ENCODE measurements around the gene UBR4. TPM values are rescaled to one million over a fixed set of nuclear protein-coding genes. Genes with fewer than 3 reads are reported as not detected.

Gene UBR4
- total RNA-seq, 1 experiment from 2014 or later: 107 TPM

- no peak overlapping the region for H3K4me2 ChIP-seq (ENCODE audit: low read length)
- H3K9me3 ChIP-seq (ENCODE audit: control insufficient read depth in 1 of 2, insufficient read depth in 1 of 2, low read depth in 1 of 2, low read length in 2 of 2): no peaks in the 10 kb centered on the region
- ATAC-seq: no peak
- H3K4me3 ChIP-seq (replicated peaks in 1 of 2; ENCODE audit: low read depth in 1 of 2, low read length in 2 of 2): no peak overlapping the region
- no peaks in the 10 kb centered on the region for H3K9me2 ChIP-seq (ENCODE audit: insufficient read depth)
- peaks cover 48 to 76% of the 10 kb centered on the region in 2 experiments for H3K36me3 ChIP-seq (ENCODE audit: control insufficient read depth in 1 of 2, insufficient read depth in 2 of 2, low read length in 2 of 2)
- ChIA-PET CTCF (no interaction called here), RAD21 (ENCODE audit: low non-redundant PET in 1 of 2, low total read pairs in 2 of 2, uncharacterized antibody in 2 of 2, unreplicated experiment in 2 of 2) (no interaction called here), POLR2A (no interaction called here)
- no peak overlapping the region for H3K27ac ChIP-seq (ENCODE audit: low read depth, low read length)
- no peaks in the 10 kb centered on the region for H3K79me2 ChIP-seq (ENCODE audit: insufficient read depth, low read length)
- no peak for TF ChIP-seq CBX3 (IDR thresholded peaks at IDR 0.05; ENCODE audit: low read depth)
- no peak for DNase-seq (ENCODE audit: low read depth, low spot score)
- H3K4me1 ChIP-seq (ENCODE audit: control insufficient read depth in 1 of 2, insufficient read depth in 2 of 2, low read length in 2 of 2): peaks cover 0 to 14% of the 10 kb centered on the region in 2 experiments; a peak in 3 of 4 replicates
- BruUV-seq (replicated peaks): no TSS peak
- no peaks in the 10 kb centered on the region for H4K20me1 ChIP-seq (ENCODE audit: insufficient read depth)
- no peak overlapping the region for H3K9ac ChIP-seq (ENCODE audit: low read length)
- no peaks in the 10 kb centered on the region for H3K27me3 ChIP-seq (ENCODE audit: insufficient read depth, low read length)
- no peak overlapping the region for H2AFZ ChIP-seq (ENCODE audit: low read depth, low read length, poor library complexity, severe bottlenecking)
- intact Hi-C loops (cut with micrococcal nuclease): no loop called here
Observed at GRCh38 chr1:19084206-19084738, 125.8 kb downstream of the UBR4 start.

GRCh38 chr1:19083081-19083480, 127.0 kb downstream of the UBR4 start:
- no TSS peak for BruUV-seq (replicated peaks)
- ChIA-PET RAD21 (ENCODE audit: low non-redundant PET in 1 of 2, low total read pairs in 2 of 2, uncharacterized antibody in 2 of 2, unreplicated experiment in 2 of 2) (no interaction called here), POLR2A (no interaction called here), CTCF (no interaction called here)
- no peak overlapping the region for H2AFZ ChIP-seq (ENCODE audit: low read depth, low read length, poor library complexity, severe bottlenecking)
- no peaks in the 10 kb centered on the region for H3K27me3 ChIP-seq (ENCODE audit: insufficient read depth, low read length)
- intact Hi-C loops (cut with micrococcal nuclease): no loop called here
- no peak overlapping the region for H3K9ac ChIP-seq (ENCODE audit: low read length)
- no peak overlapping the region for H3K27ac ChIP-seq (ENCODE audit: low read depth, low read length)
- H4K20me1 ChIP-seq (ENCODE audit: insufficient read depth): no peaks in the 10 kb centered on the region
- DNase-seq (ENCODE audit: low read depth, low spot score) (no peak), ATAC-seq (no peak)
- H3K79me2 ChIP-seq (ENCODE audit: insufficient read depth, low read length): no peaks in the 10 kb centered on the region
- H3K36me3 ChIP-seq (ENCODE audit: control insufficient read depth in 1 of 2, insufficient read depth in 2 of 2, low read length in 2 of 2): peaks cover 45 to 70% of the 10 kb centered on the region in 2 experiments
- no peaks in the 10 kb centered on the region for H3K9me2 ChIP-seq (ENCODE audit: insufficient read depth)
- no peaks in the 10 kb centered on the region for H3K9me3 ChIP-seq (ENCODE audit: control insufficient read depth in 1 of 2, insufficient read depth in 1 of 2, low read depth in 1 of 2, low read length in 2 of 2)
- no peak overlapping the region for H3K4me2 ChIP-seq (ENCODE audit: low read length)
- no peak overlapping the region for H3K4me3 ChIP-seq (replicated peaks in 1 of 2; ENCODE audit: low read depth in 1 of 2, low read length in 2 of 2)
- peaks cover 0 to 14% of the 10 kb centered on the region in 2 experiments; a peak in 3 of 4 replicates for H3K4me1 ChIP-seq (ENCODE audit: control insufficient read depth in 1 of 2, insufficient read depth in 2 of 2, low read length in 2 of 2)
- TF ChIP-seq, protein P1, sequence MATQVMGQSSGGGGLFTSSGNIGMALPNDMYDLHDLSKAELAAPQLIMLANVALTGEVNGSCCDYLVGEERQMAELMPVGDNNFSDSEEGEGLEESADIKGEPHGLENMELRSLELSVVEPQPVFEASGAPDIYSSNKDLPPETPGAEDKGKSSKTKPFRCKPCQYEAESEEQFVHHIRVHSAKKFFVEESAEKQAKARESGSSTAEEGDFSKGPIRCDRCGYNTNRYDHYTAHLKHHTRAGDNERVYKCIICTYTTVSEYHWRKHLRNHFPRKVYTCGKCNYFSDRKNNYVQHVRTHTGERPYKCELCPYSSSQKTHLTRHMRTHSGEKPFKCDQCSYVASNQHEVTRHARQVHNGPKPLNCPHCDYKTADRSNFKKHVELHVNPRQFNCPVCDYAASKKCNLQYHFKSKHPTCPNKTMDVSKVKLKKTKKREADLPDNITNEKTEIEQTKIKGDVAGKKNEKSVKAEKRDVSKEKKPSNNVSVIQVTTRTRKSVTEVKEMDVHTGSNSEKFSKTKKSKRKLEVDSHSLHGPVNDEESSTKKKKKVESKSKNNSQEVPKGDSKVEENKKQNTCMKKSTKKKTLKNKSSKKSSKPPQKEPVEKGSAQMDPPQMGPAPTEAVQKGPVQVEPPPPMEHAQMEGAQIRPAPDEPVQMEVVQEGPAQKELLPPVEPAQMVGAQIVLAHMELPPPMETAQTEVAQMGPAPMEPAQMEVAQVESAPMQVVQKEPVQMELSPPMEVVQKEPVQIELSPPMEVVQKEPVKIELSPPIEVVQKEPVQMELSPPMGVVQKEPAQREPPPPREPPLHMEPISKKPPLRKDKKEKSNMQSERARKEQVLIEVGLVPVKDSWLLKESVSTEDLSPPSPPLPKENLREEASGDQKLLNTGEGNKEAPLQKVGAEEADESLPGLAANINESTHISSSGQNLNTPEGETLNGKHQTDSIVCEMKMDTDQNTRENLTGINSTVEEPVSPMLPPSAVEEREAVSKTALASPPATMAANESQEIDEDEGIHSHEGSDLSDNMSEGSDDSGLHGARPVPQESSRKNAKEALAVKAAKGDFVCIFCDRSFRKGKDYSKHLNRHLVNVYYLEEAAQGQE (IDR thresholded peaks at IDR 0.05; ENCODE audit: low read depth): no peak
- TF ChIP-seq SIN3A (IDR thresholded peaks at IDR 0.05; ENCODE audit: low read depth) (no peak), SP1 (IDR thresholded peaks at IDR 0.05; ENCODE audit: low read depth) (no peak), RAD21 (IDR thresholded peaks at IDR 0.05; ENCODE audit: low read depth) (no peak), FOSL1 (IDR thresholded peaks at IDR 0.05; ENCODE audit: low read depth) (no peak), EZH2phosphoT487 (IDR thresholded peaks at IDR 0.05; ENCODE audit: borderline replicate concordance) (no peak), CTCF (IDR thresholded peaks at IDR 0.05 in 2 of 3, conservative IDR thresholded peaks at IDR 0.05 in 1 of 3; ENCODE audit: borderline replicate concordance in 1 of 3, insufficient read depth in 1 of 3, low read depth in 2 of 3, low read length in 2 of 3) (no peak), JUND (IDR thresholded peaks at IDR 0.05) (no peak), YY1 (IDR thresholded peaks at IDR 0.05; ENCODE audit: extremely low read depth, insufficient replicate concordance, low read depth, low read length) (no peak), ZBTB33 (IDR thresholded peaks at IDR 0.05; ENCODE audit: extremely low read depth, insufficient replicate concordance, low read length) (no peak), POLR2AphosphoS5 (IDR thresholded peaks at IDR 0.05; ENCODE audit: low read depth, low read length) (no peak), ZNF274 (IDR thresholded peaks at IDR 0.05; ENCODE audit: low read depth, low read length) (no peak)

Measured in HCT116 (cell line).